ENCODE data around the gene HRG.

DNA sequence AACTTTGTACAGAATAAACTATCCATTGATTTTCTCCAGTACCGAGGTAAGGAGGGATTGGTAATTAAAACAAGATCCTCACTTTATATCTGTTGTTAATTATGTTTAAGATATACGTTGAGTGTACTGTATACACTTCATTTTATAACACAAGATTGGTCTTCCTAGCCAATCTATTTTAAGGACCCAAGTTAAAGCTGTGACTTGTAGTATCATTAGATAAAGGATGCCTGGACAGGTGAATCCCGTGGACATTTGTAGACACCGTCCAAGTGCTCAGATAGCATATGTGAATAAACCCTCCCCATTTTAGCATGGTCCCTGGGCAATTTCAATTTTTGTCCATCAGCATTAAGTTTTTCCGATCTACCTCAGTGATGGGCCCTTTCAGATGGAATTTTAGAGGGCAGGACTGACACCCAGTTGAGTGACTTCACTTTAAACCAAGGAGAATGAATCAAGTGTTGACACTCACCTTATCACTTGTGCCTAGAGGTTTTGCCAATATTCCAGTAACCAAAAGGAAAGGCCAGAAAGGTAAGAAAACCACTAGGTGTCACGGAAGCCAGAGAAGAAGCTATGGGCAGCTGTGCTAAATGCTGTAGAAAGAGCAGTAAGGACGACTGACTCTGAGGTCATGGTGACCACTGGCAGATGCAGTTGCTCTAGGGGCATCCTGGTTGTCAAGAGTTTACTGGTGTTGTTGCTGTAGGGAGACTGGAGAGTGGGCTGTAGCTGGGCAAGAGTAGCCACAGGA lies 43.7 kb upstream of the HRG start:
- TF ChIP-seq ZNF274 (IDR thresholded peaks at IDR 0.05; ENCODE audit: low read depth, low read length): no peak
- no peak for TF ChIP-seq SUZ12 (IDR thresholded peaks at IDR 0.05; ENCODE audit: extremely low read depth, insufficient read depth, insufficient read length)
- no peak for TF ChIP-seq YY1 (IDR thresholded peaks at IDR 0.05; ENCODE audit: insufficient read depth, insufficient read length)
